GM18909 (cell line): Measurements from ENCODE around the gene FGF4.

Source experiments
- ATAC-seq: cut with Tn5 transposase; IDR thresholded peaks from one replicate; pipeline ENCODE4 v1.9.1; 2021; ENCODE audit warnings: mild to moderate bottlenecking; ENCODE audit not compliant: unreplicated experiment, poor library complexity

FGF4 gene

GRCh38 chr11:69775163-69775755, at the start of gene FGF4:
TSS of gene FGF4 (minus strand) at chr11:69775341. CDS start at chr11:69775084, 257 bp downstream.
- ATAC-seq: no peak

- no peak for ATAC-seq
These were observed 48.6 kb upstream of the FGF4 start for GRCh38 chr11:69823641-69824265.

GRCh38 chr11:69822676-69823494, 47.7 kb upstream of the FGF4 start:
- ATAC-seq: no peak

GRCh38 chr11:69821511-69822040, 46.4 kb upstream of the FGF4 start:
- no peak for ATAC-seq

- no peak for ATAC-seq
These were observed 45.3 kb upstream of the FGF4 start for GRCh38 chr11:69820441-69820840.

- no peak for ATAC-seq
These were observed 44.5 kb upstream of the FGF4 start for GRCh38 chr11:69819541-69820070.

GRCh38 chr11:69818603-69819441, 43.7 kb upstream of the FGF4 start, which contains the start of gene FGF3:
TSS of gene FGF3 (minus strand) at chr11:69819416. CDS start at chr11:69818933, 483 bp downstream.
- no peak for ATAC-seq

GRCh38 chr11:69818231-69818602, 43.1 kb upstream of the FGF4 start:
- no peak for ATAC-seq

- no peak for ATAC-seq
These were observed 42.4 kb upstream of the FGF4 start for GRCh38 chr11:69817265-69818230.

- no peak for ATAC-seq
These were observed 41.5 kb upstream of the FGF4 start for GRCh38 chr11:69816671-69817070.

GRCh38 chr11:69815973-69816372, 40.8 kb upstream of the FGF4 start:
- no peak for ATAC-seq

GRCh38 chr11:69814902-69815301, 39.8 kb upstream of the FGF4 start:
- ATAC-seq: no peak

- no peak for ATAC-seq
These were observed 39.3 kb upstream of the FGF4 start for GRCh38 chr11:69814411-69814810.

- ATAC-seq: no peak
These were observed 38.7 kb upstream of the FGF4 start for GRCh38 chr11:69813839-69814238.

- no peak for ATAC-seq
These were observed 37.8 kb upstream of the FGF4 start for GRCh38 chr11:69812946-69813345.

- ATAC-seq: no peak
These were observed 37.1 kb upstream of the FGF4 start for GRCh38 chr11:69812256-69812655.

- no peak for ATAC-seq
These were observed 36.3 kb upstream of the FGF4 start for GRCh38 chr11:69811431-69811830.

- no peak for ATAC-seq
These were observed 35.4 kb upstream of the FGF4 start for GRCh38 chr11:69810289-69811118.
